Mesodermal cell (in vitro differentiated cells): Measurements from ENCODE around the gene PRR32. TPM values are rescaled to one million over a fixed set of nuclear protein-coding genes. Genes with fewer than 3 reads are reported as not detected.
"Not testable (repeated sequence)": the region's sequence is repeated elsewhere in the genome, so short reads cannot be mapped to it uniquely, and the experiment has no call there.

ENCODE experiments used
- H3K27ac ChIP-seq: 2 replicates; pipeline ENCODE4 v1.7.0; 2013; ENCODE audit warnings: mild to moderate bottlenecking, low read depth, low read length, moderate library complexity; ENCODE audit not compliant: severe bottlenecking
- H3K36me3 ChIP-seq: 2 replicates; pipeline ENCODE4 v1.7.1; 2013; ENCODE audit warnings: mild to moderate bottlenecking, low read length, moderate library complexity; ENCODE audit not compliant: control insufficient read depth, insufficient read depth
- H3K4me1 ChIP-seq: one replicate; pipeline ENCODE4 v1.7.1; 2013; ENCODE audit warnings: mild to moderate bottlenecking, low read length; ENCODE audit not compliant: insufficient read depth, control insufficient read depth, poor library complexity, severe bottlenecking
- H3K4me3 ChIP-seq: 2 replicates; pipeline ENCODE4 v1.7.0; 2013; ENCODE audit warnings: low read length, control low read depth, mild to moderate bottlenecking; ENCODE audit not compliant: insufficient read depth, poor library complexity, severe bottlenecking; ENCODE audit errors: extremely low read depth
- H3K9me3 ChIP-seq: 2 replicates; pipeline ENCODE4 v1.7.1; 2013; ENCODE audit warnings: mild to moderate bottlenecking, low read length, moderate library complexity; ENCODE audit not compliant: control insufficient read depth
- WGBS, 2 experiments: methylation state at CpG; one replicate each; pipeline ENCODE4 v1.1.5; 2013; ENCODE audit warnings: missing lambda C conversion rate in 2 of 2; ENCODE audit not compliant: insufficient coverage in 2 of 2; 5-methylcytosine and 5-hydroxymethylcytosine counted together
- polyA plus RNA-seq, 2 experiments: library from polyadenylated mRNA; stranded (reverse); fragments of 50-300 nt; gene quantifications; one replicate each; pipeline ENCODE4 v1.2.3, GENCODE V29; 2013

PRR32 gene
- polyA plus RNA-seq (2013, experiment 1 of 2) = not detected
- not detected for polyA plus RNA-seq (2013, experiment 2 of 2)

DNA sequence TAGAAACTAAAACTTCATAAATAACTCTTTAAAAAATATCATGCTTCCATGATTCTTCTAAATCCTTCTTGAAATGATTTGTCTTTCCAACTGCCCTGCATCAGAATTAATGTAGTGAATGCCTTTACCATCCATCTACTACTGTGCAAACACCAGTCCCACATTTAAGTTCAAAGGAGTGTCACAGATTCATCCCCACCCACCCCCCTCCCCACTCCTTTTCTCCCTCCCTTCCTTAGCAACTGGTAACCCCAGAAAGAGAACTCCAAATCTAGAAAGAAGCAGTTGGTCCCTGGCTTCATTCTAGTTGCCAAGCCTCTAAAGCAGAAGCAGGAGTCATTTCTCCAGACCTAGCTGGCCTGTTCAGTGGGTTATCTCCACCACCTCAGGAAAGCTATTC, at the start of gene PRR32:
Gene PRR32, plus strand, starts transcription at position 301 of the 400 bp plus-strand sequence. CDS start 115 bp downstream, outside the sequence.
- no peaks in the 10 kb centered on the region for H3K36me3 ChIP-seq
- no peak within 1 kb of the TSS for H3K27ac ChIP-seq
- H3K9me3 ChIP-seq = no peaks in the 10 kb centered on the region
- no peak within 1 kb of the TSS for H3K4me3 ChIP-seq
- H3K4me1 ChIP-seq = no peaks in the 10 kb centered on the region

DNA sequence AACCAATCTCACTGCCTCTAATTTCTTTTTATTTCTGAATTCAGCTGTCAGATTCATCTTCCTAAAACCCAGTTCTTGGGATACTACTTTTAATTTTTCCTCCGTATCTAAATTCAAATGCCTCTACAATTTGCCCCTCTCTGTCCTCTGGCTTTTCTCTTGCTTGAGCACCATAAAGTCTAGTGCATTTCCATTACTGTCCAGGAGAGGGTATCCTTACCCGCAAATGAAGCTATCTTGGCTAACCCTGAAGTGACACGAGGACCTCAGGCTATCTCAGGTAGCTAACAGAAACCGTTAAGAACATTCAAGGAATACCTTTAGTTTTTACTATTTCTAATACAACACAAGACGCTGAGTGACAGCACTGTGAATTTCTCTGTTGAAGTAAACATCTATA, 49.4 kb upstream of the PRR32 start:
- H3K4me1 ChIP-seq = no peaks in the 10 kb centered on the region
- H3K4me3 ChIP-seq = no peak overlapping the region
- H3K9me3 ChIP-seq = no peaks in the 10 kb centered on the region
- no peaks in the 10 kb centered on the region for H3K36me3 ChIP-seq
- no peak overlapping the region for H3K27ac ChIP-seq
- WGBS, 2 experiments = 10% methylated on average over 2 of the region's 5 CpGs; no CpG with 5 or more reads in 1 of the 2 experiments

DNA sequence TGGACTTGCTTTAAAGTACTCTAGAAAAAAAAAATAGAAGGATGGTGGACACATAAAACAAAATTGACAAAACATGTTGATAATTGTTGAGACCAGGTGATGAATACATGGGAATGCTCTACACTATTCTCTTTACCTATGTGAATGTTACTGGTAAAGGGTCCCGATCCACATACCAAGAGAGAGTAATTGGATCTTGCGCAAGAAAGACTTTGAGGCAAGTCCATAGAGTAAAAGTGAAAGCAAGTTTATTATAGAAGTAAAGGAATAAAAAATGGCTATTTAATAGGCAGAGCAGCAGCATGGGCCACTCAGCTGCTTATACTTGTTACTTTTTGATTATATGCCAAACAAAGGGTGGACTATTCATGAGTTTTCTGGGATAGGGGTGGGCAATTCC, 34.0 kb upstream of the PRR32 start:
- no peaks in the 10 kb centered on the region for H3K9me3 ChIP-seq
- no peaks in the 10 kb centered on the region for H3K4me1 ChIP-seq
- no CpG with 5 or more reads among the region's 2 CpGs for WGBS, 2 experiments
- H3K27ac ChIP-seq = no peak overlapping the region
- H3K4me3 ChIP-seq = no peak overlapping the region
- no peaks in the 10 kb centered on the region for H3K36me3 ChIP-seq

DNA sequence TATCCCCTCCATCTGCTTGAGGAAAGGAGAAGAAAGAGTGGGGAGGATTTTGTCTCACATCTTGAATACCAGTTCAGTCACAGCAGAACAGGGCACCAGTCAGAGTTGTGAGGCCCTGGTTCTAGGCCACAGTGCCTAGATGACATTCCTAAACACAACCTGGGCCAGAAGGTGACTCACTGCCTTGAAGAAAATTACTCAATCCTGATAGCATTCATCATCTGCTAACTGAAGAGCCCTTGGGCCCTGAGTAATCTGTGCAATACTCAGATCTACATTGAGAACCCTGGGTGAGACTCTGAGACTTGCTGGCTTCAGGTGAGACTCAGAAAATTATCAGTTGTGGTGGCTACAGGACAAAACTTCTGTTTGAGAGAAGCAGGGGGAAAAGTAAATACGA, 20.5 kb upstream of the PRR32 start:
- Histone ChIP-seq H3K4me3 (no peak overlapping the region), H3K27ac (no peak overlapping the region), H3K4me1 (no peaks in the 10 kb centered on the region), H3K36me3 (no peaks in the 10 kb centered on the region), H3K9me3 (no peaks in the 10 kb centered on the region)
- no CpG with 5 or more reads among the region's 1 CpG for WGBS, 2 experiments

DNA sequence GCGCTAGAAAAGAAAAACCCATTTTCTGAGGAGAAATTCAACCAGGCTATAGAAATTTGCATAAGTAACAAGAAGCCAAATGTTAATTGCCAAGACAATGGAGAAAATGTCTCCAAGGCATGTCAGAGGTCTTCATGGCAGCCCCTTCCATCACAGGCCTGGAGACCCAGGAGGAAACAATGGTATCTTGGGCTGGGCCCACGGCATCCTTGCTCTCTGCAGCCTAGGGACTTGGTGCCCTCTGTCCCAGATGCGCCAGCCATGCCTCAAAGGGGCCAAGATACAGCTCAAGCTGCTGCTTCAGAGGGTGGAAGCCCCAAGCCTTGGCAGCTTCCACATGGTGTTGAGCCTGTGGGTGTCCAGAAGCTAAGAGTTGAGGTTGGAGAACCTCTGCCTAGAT, 12.7 kb upstream of the PRR32 start:
- not testable (repeated sequence) for H3K27ac ChIP-seq, H3K9me3 ChIP-seq, H3K4me3 ChIP-seq, H3K4me1 ChIP-seq, H3K36me3 ChIP-seq
- 44% methylated on average over 2 of the region's 3 CpGs; no CpG with 5 or more reads in 1 of the 2 experiments for WGBS, 2 experiments

- no peak overlapping the region for H3K27ac ChIP-seq
- H3K9me3 ChIP-seq = no peaks in the 10 kb centered on the region
- H3K4me1 ChIP-seq = no peaks in the 10 kb centered on the region
- H3K36me3 ChIP-seq = no peaks in the 10 kb centered on the region
- no peak overlapping the region for H3K4me3 ChIP-seq
- WGBS, 2 experiments = no CpG with 5 or more reads among the region's 1 CpG
Observed at GRCh38 chrX:126815806-126816205, 3.7 kb upstream of the PRR32 start.

DNA sequence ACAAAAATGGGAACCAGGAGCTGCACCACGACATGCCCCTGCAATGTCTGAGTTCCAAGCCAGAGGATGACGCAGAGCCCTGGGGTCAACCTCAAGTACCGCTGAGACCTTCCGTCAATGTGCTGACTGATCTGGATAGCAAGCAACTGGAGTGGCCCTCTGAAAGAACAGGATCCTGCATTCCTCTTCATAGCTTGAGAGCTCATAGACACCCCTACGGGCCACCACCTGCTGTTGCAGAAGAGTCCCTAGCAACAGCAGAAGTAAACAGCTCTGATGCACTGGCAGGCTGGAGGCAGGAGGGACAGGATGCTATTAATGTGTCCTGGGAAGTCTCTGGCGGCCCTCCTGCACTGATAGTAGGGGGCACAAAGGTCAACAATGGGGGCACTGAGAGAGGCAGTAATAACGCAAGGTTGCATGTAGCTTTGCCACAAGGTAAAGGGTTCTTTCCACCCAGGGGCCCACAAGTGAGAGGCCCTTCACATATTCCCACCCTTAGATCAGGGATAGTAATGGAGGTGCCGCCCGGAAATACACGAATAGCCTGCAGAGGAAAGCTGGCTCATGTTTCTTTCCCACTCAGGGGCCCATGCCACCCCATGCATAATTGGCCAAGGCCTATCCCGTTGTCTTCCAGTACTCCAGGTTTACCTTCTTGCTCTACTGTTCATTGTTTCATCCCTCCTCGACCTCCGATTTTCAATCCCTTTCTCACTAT, 1.3 kb downstream of the PRR32 start:
- Histone ChIP-seq H3K4me1 (no peaks in the 10 kb centered on the region), H3K9me3 (no peaks in the 10 kb centered on the region), H3K4me3 (no peak overlapping the region), H3K27ac (no peak overlapping the region), H3K36me3 (no peaks in the 10 kb centered on the region)
- 75% methylated on average over 4 to 6 of the region's 13 CpGs for WGBS, 2 experiments

DNA sequence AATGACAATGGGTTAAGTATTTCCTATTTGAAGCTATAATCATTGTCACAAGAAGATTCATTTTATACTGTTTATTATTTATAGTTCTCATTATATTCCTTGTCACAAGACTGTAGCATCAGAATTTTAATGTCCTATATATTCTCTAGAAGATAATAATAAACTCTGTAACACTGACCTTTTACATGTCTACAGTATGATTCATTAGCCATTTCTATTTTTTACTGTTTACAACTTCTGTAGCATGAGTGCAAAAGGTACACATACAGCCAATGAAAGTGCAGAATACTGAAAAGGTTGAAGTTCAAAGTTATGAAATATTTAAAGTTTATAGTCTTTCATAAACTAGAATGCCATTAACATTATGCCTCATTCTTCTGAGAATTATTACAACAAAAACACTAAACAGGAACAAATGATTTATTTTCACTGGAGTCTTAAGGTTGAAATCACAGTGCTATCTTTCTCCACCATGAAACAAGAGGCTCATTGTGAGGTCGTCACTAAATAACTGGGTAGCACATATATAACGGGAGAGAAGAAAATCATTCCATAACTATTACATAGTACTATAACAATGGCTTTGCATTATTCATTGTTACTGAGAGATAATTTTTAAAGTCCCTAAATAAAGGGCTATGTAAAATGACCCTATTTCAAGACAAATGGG, 4.9 kb downstream of the PRR32 start:
- H3K27ac ChIP-seq = no peak overlapping the region
- no peaks in the 10 kb centered on the region for H3K4me1 ChIP-seq
- no CpG with 5 or more reads among the region's 2 CpGs for WGBS, 2 experiments

GRCh38 chrX:126825566-126826193, 6.2 kb downstream of the PRR32 start:
- Histone ChIP-seq H3K9me3 (no peaks in the 10 kb centered on the region), H3K4me3 (no peak overlapping the region), H3K36me3 (no peaks in the 10 kb centered on the region), H3K27ac (no peak overlapping the region), H3K4me1 (no peaks in the 10 kb centered on the region)
- WGBS, 2 experiments = 100% methylated on average over 1 of the region's 1 CpG; no CpG with 5 or more reads in 1 of the 2 experiments

More for the DNA sequence above, 4.9 kb downstream of the PRR32 start:
- no peak overlapping the region for H3K4me3 ChIP-seq
- no peaks in the 10 kb centered on the region for H3K36me3 ChIP-seq
- H3K9me3 ChIP-seq = no peaks in the 10 kb centered on the region

GRCh38 chrX:126836186-126836585, 16.7 kb downstream of the PRR32 start:
- 100% methylated on average over 1 of the region's 2 CpGs; no CpG with 5 or more reads in 1 of the 2 experiments for WGBS, 2 experiments
- H3K4me3 ChIP-seq = no peak overlapping the region
- no peaks in the 10 kb centered on the region for H3K4me1 ChIP-seq
- no peak overlapping the region for H3K27ac ChIP-seq
- no peaks in the 10 kb centered on the region for H3K36me3 ChIP-seq
- no peaks in the 10 kb centered on the region for H3K9me3 ChIP-seq

- Histone ChIP-seq H3K9me3 (no peaks in the 10 kb centered on the region), H3K4me1 (no peaks in the 10 kb centered on the region), H3K36me3 (no peaks in the 10 kb centered on the region), H3K27ac (no peak overlapping the region), H3K4me3 (no peak overlapping the region)
- no CpG with 5 or more reads among the region's 3 CpGs for WGBS, 2 experiments
Observed at GRCh38 chrX:126847143-126847542, 27.6 kb downstream of the PRR32 start.
